HCT116 (cell line): ENCODE measurements around the gene SYNE1. TPM values are rescaled to one million over a fixed set of nuclear protein-coding genes. Genes with fewer than 3 reads are reported as not detected.

Source experiments
- ATAC-seq: fragments of 200-7000 bp; cut with Tn5 transposase; 2 replicates; pipeline ENCODE4 v1.9.1; 2020; ENCODE audit warnings: mild to moderate bottlenecking, moderate library complexity
- BruUV-seq: library from RNA; stranded (reverse); fragments of 400-500 nt; replicated peaks from 2 replicates; lab custom pipeline; 2021; lab: Mats Ljungman, UMichigan
- CTCF ChIA-PET: fragments of 300-600 bp; sonication (Branson Sonifier 250); formaldehyde crosslinking; loops from one replicate; lab custom pipeline; 2021; ENCODE audit warnings: antibody characterized with exemption; lab: Charles Lee
- POLR2A ChIA-PET: fragments of 300-600, 350-600 bp; sonication (Branson Sonifier 250); formaldehyde crosslinking; loops from one replicate; lab custom pipeline; 2021; ENCODE audit warnings: antibody characterized with exemption; lab: Charles Lee
- RAD21 ChIA-PET, 2 experiments: fragments of 300-600 bp; sonication (Branson Sonifier 250); formaldehyde crosslinking; loops; one replicate each; lab custom pipeline; 2023; ENCODE audit warnings: low total read pairs in 2 of 2; ENCODE audit not compliant: uncharacterized antibody in 2 of 2, unreplicated experiment in 2 of 2, low non-redundant PET in 1 of 2; lab: Charles Lee
- DNase-seq: peaks from one replicate; pipeline ENCODE4 v3.0.0-alpha.2; 2010; ENCODE audit warnings: low read depth, low spot score
- H2AFZ ChIP-seq: fragments of 200-600 bp; shearing (Covaris generic), sonication (generic); 2 replicates; pipeline ENCODE4 v1.6.1; 2017; ENCODE audit warnings: low read depth, mixed run types, mixed read lengths, antibody characterized with exemption, low read length; ENCODE audit not compliant: poor library complexity, severe bottlenecking
- H3K27ac ChIP-seq: 2 replicates; pipeline ENCODE4 v1.5.1; 2012; ENCODE audit warnings: low read depth, low read length
- H3K27me3 ChIP-seq: fragments of 200-600 bp; sonication (generic); 2 replicates; pipeline ENCODE4 v1.6.1; 2016; ENCODE audit warnings: mixed run types, low read length, mixed read lengths; ENCODE audit not compliant: insufficient read depth
- H3K36me3 ChIP-seq, 2 experiments: fragments of 200-500 bp in 1 of 2; fragments of 200-600 bp in 1 of 2; sonication (Bioruptor generic) in 1 of 2; sonication (generic) in 1 of 2; 2 replicates each; pipeline versions ENCODE4 v1.5.1 to v1.6.1; 2014 to 2016; ENCODE audit warnings: low read length in 2 of 2, inconsistent platforms in 1 of 2, mixed read lengths in 1 of 2, mixed run types in 1 of 2; ENCODE audit not compliant: insufficient read depth in 2 of 2, control insufficient read depth in 1 of 2
- H3K4me1 ChIP-seq, 2 experiments: fragments of 200-600 bp in 1 of 2; sonication (generic) in 1 of 2; 2 replicates each; pipeline versions ENCODE4 v1.5.1 to v1.6.1; 2012 to 2017; ENCODE audit warnings: low read length in 2 of 2, inconsistent platforms in 1 of 2, mild to moderate bottlenecking in 1 of 2, mixed read lengths in 1 of 2, mixed run types in 1 of 2, moderate library complexity in 1 of 2; ENCODE audit not compliant: insufficient read depth in 2 of 2, control insufficient read depth in 1 of 2
- H3K4me2 ChIP-seq: fragments of 200-600 bp; sonication (generic); 2 replicates; pipeline ENCODE4 v1.6.1; 2017; ENCODE audit warnings: mixed run types, low read length, mixed read lengths
- H3K4me3 ChIP-seq, 2 experiments: fragments of 200-600 bp in 1 of 2; sonication (generic) in 1 of 2; replicated peaks in 1 of 2; 2 replicates each; pipeline ENCODE4 v1.5.1; 2011 to 2016; ENCODE audit warnings: low read length in 2 of 2, control low read depth in 1 of 2, low read depth in 1 of 2, mild to moderate bottlenecking in 1 of 2, mixed read lengths in 1 of 2, mixed run types in 1 of 2
- H3K79me2 ChIP-seq: fragments of 200-600 bp; sonication (generic); 2 replicates; pipeline ENCODE4 v1.6.1; 2017; ENCODE audit warnings: mild to moderate bottlenecking, mixed run types, low read length, moderate library complexity, mixed read lengths; ENCODE audit not compliant: insufficient read depth
- H3K9ac ChIP-seq: fragments of 200-600 bp; sonication (generic); 2 replicates; pipeline ENCODE4 v1.6.1; 2016; ENCODE audit warnings: low read length, mixed read lengths
- H3K9me2 ChIP-seq: fragments of 200-600 bp; sonication (generic), shearing (Covaris generic); 2 replicates; pipeline ENCODE4 v1.6.1; 2017; ENCODE audit warnings: mixed run types, mild to moderate bottlenecking, moderate library complexity; ENCODE audit not compliant: insufficient read depth
- H3K9me3 ChIP-seq, 2 experiments: fragments of 200-500 bp in 1 of 2; fragments of 200-600 bp in 1 of 2; sonication (Bioruptor generic) in 1 of 2; sonication (generic) in 1 of 2; 2 replicates each; pipeline ENCODE4 v1.6.1; 2014 to 2017; ENCODE audit warnings: low read length in 2 of 2, mixed read lengths in 2 of 2, inconsistent platforms in 1 of 2, low read depth in 1 of 2, mild to moderate bottlenecking in 1 of 2, mixed run types in 1 of 2, moderate library complexity in 1 of 2; ENCODE audit not compliant: control insufficient read depth in 1 of 2, insufficient read depth in 1 of 2
- H4K20me1 ChIP-seq: fragments of 200-600 bp; sonication (generic), shearing (Covaris generic); 2 replicates; pipeline ENCODE4 v1.6.1; 2017; ENCODE audit warnings: mixed run types, mild to moderate bottlenecking, moderate library complexity; ENCODE audit not compliant: insufficient read depth
- CEBPB ChIP-seq: IDR thresholded peaks from 2 replicates; pipeline ENCODE4 v1.6.1; 2012; ENCODE audit warnings: low read depth
- EGR1 ChIP-seq: IDR thresholded peaks from 2 replicates; pipeline ENCODE4 v1.6.1; 2012; ENCODE audit warnings: low read depth
- ELF1 ChIP-seq: IDR thresholded peaks from 2 replicates; pipeline ENCODE4 v1.6.1; 2012; ENCODE audit warnings: low read depth, borderline replicate concordance
- EZH2phosphoT487 ChIP-seq: fragments of 200-600 bp; IDR thresholded peaks from 2 replicates; pipeline ENCODE4 v1.6.1; 2018; ENCODE audit warnings: antibody characterized with exemption, borderline replicate concordance
- JUND ChIP-seq: IDR thresholded peaks from 2 replicates; pipeline ENCODE4 v1.6.1; 2012
- SIN3A ChIP-seq: IDR thresholded peaks from 2 replicates; pipeline ENCODE4 v1.6.1; 2012; ENCODE audit warnings: low read depth
- SP1 ChIP-seq: IDR thresholded peaks from 2 replicates; pipeline ENCODE4 v1.6.1; 2012; ENCODE audit warnings: low read depth
- SRF ChIP-seq: IDR thresholded peaks from 2 replicates; pipeline ENCODE4 v1.6.1; 2012; ENCODE audit warnings: low read depth
- YY1 ChIP-seq: IDR thresholded peaks from 2 replicates; pipeline ENCODE4 v1.6.1; 2011; ENCODE audit warnings: low read length, low read depth, moderate library complexity, mild to moderate bottlenecking; ENCODE audit not compliant: insufficient replicate concordance; ENCODE audit errors: extremely low read depth
- ZNF274 ChIP-seq: fragments of 200-500 bp; sonication (Bioruptor generic); IDR thresholded peaks from 2 replicates; pipeline ENCODE4 v1.6.1; 2014; ENCODE audit warnings: mild to moderate bottlenecking, low read depth, low read length, inconsistent platforms
- intact Hi-C: fragments of 100-400 bp; cut with micrococcal nuclease; formaldehyde crosslinking; loops from 2 replicates; pipeline ENCODE4 v1.10.0; 2022
- total RNA-seq: library from RNA; stranded (reverse); gene quantifications from one replicate; pipeline ENCODE4 v1.2.1, GENCODE V29; 2021; ENCODE audit not compliant: unreplicated experiment
- TF ChIP-seq, protein P1 (sequence below): IDR thresholded peaks from 2 replicates; pipeline ENCODE4 v1.6.1; 2012
- TF ChIP-seq, protein P2 (sequence below), 3 experiments: fragments of 200-600 bp in 1 of 3; sonication (generic) in 1 of 3; IDR thresholded peaks in 2 of 3; conservative IDR thresholded peaks in 1 of 3; 2 replicates each; pipeline ENCODE4 v1.5.1; 2012 to 2017; ENCODE audit warnings: low read depth in 2 of 3, low read length in 2 of 3, antibody characterized with exemption in 1 of 3, borderline replicate concordance in 1 of 3, control low read depth in 1 of 3, mild to moderate bottlenecking in 1 of 3, mixed read lengths in 1 of 3, mixed run types in 1 of 3, moderate library complexity in 1 of 3; ENCODE audit not compliant: insufficient read depth in 1 of 3
- TF ChIP-seq, protein P3 (sequence below): IDR thresholded peaks from 2 replicates; pipeline ENCODE4 v1.6.1; 2012
- TF ChIP-seq, protein P4 (sequence below): IDR thresholded peaks from 2 replicates; pipeline ENCODE4 v1.6.1; 2011; ENCODE audit warnings: mild to moderate bottlenecking, low read length, moderate library complexity; ENCODE audit not compliant: insufficient replicate concordance; ENCODE audit errors: extremely low read depth
- TF ChIP-seq, protein P5 (sequence below): IDR thresholded peaks from 2 replicates; pipeline ENCODE4 v1.6.1; 2012; ENCODE audit warnings: low read depth

Gene SYNE1
- total RNA-seq, 1 experiment from 2014 or later: 5.4 TPM

DNA sequence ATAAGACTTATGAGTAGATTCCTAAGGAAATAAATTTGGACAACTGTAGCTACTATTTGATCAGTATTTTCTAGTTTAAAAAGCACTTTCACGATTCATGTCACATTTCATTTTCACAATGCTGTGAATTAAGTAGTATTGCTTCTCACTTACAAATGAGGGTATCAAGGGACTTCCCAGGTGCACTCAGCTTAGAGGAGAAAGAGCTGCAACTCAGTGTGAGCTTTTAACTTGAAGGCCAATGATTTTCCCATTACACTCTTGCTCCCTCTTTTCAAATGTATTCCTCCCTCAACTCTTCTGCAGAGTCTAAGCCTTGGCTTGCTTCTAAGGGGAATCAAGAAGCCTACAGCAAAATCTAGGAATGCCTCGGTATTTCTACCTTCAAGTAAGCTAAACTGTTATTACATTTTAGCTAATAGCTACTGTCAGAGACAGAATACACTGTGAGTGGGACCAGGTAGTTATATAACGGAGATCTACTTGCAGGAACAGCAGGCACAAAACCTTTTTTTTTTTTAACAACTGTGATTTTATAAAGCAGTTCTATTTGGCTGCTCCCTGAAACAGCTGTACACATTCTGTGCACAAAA is 339.0 kb downstream of the SYNE1 start:
- DNase-seq: no peak
- H3K9me3 ChIP-seq: no peaks in the 10 kb centered on the region
- H3K9ac ChIP-seq: no peak overlapping the region
- no peaks in the 10 kb centered on the region for H4K20me1 ChIP-seq
- no peaks in the 10 kb centered on the region for H3K36me3 ChIP-seq
- H3K79me2 ChIP-seq: no peaks in the 10 kb centered on the region
- intact Hi-C loops: no loop called here
- CTCF ChIA-PET: no interaction called here
- ATAC-seq: no peak
- TF ChIP-seq, protein P1, sequence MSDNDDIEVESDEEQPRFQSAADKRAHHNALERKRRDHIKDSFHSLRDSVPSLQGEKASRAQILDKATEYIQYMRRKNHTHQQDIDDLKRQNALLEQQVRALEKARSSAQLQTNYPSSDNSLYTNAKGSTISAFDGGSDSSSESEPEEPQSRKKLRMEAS: no peak
- no peak for TF ChIP-seq CEBPB
- TF ChIP-seq, protein P2, sequence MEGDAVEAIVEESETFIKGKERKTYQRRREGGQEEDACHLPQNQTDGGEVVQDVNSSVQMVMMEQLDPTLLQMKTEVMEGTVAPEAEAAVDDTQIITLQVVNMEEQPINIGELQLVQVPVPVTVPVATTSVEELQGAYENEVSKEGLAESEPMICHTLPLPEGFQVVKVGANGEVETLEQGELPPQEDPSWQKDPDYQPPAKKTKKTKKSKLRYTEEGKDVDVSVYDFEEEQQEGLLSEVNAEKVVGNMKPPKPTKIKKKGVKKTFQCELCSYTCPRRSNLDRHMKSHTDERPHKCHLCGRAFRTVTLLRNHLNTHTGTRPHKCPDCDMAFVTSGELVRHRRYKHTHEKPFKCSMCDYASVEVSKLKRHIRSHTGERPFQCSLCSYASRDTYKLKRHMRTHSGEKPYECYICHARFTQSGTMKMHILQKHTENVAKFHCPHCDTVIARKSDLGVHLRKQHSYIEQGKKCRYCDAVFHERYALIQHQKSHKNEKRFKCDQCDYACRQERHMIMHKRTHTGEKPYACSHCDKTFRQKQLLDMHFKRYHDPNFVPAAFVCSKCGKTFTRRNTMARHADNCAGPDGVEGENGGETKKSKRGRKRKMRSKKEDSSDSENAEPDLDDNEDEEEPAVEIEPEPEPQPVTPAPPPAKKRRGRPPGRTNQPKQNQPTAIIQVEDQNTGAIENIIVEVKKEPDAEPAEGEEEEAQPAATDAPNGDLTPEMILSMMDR (IDR thresholded peaks at IDR 0.05 in 2 of 3, conservative IDR thresholded peaks at IDR 0.05 in 1 of 3; ENCODE audit: borderline replicate concordance in 1 of 3, insufficient read depth in 1 of 3, low read depth in 2 of 3, low read length in 2 of 3): no peak
- no peak for TF ChIP-seq SRF
- TF ChIP-seq, protein P3, sequence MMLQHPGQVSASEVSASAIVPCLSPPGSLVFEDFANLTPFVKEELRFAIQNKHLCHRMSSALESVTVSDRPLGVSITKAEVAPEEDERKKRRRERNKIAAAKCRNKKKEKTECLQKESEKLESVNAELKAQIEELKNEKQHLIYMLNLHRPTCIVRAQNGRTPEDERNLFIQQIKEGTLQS: no peak
- TF ChIP-seq SP1: no peak
- TF ChIP-seq ELF1: no peak
- no peak for TF ChIP-seq ZNF274
- no peak for TF ChIP-seq JUND
- TF ChIP-seq YY1: no peak
- TF ChIP-seq, protein P4, sequence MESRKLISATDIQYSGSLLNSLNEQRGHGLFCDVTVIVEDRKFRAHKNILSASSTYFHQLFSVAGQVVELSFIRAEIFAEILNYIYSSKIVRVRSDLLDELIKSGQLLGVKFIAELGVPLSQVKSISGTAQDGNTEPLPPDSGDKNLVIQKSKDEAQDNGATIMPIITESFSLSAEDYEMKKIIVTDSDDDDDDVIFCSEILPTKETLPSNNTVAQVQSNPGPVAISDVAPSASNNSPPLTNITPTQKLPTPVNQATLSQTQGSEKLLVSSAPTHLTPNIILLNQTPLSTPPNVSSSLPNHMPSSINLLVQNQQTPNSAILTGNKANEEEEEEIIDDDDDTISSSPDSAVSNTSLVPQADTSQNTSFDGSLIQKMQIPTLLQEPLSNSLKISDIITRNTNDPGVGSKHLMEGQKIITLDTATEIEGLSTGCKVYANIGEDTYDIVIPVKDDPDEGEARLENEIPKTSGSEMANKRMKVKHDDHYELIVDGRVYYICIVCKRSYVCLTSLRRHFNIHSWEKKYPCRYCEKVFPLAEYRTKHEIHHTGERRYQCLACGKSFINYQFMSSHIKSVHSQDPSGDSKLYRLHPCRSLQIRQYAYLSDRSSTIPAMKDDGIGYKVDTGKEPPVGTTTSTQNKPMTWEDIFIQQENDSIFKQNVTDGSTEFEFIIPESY: no peak
- no peak for TF ChIP-seq EGR1
- no peak for TF ChIP-seq SIN3A
- TF ChIP-seq, protein P5, sequence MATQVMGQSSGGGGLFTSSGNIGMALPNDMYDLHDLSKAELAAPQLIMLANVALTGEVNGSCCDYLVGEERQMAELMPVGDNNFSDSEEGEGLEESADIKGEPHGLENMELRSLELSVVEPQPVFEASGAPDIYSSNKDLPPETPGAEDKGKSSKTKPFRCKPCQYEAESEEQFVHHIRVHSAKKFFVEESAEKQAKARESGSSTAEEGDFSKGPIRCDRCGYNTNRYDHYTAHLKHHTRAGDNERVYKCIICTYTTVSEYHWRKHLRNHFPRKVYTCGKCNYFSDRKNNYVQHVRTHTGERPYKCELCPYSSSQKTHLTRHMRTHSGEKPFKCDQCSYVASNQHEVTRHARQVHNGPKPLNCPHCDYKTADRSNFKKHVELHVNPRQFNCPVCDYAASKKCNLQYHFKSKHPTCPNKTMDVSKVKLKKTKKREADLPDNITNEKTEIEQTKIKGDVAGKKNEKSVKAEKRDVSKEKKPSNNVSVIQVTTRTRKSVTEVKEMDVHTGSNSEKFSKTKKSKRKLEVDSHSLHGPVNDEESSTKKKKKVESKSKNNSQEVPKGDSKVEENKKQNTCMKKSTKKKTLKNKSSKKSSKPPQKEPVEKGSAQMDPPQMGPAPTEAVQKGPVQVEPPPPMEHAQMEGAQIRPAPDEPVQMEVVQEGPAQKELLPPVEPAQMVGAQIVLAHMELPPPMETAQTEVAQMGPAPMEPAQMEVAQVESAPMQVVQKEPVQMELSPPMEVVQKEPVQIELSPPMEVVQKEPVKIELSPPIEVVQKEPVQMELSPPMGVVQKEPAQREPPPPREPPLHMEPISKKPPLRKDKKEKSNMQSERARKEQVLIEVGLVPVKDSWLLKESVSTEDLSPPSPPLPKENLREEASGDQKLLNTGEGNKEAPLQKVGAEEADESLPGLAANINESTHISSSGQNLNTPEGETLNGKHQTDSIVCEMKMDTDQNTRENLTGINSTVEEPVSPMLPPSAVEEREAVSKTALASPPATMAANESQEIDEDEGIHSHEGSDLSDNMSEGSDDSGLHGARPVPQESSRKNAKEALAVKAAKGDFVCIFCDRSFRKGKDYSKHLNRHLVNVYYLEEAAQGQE: no peak
- TF ChIP-seq EZH2phosphoT487: no peak
- no peak overlapping the region for H3K4me3 ChIP-seq
- peaks cover 0 to 11% of the 10 kb centered on the region in 2 experiments; a peak in 3 of 4 replicates for H3K4me1 ChIP-seq
- POLR2A ChIA-PET: no interaction called here
- no peak overlapping the region for H3K4me2 ChIP-seq
- H2AFZ ChIP-seq: no peak overlapping the region
- RAD21 ChIA-PET: no interaction called here
- no peak overlapping the region for H3K27ac ChIP-seq
- no peaks in the 10 kb centered on the region for H3K27me3 ChIP-seq
- BruUV-seq: no TSS peak
- no peaks in the 10 kb centered on the region for H3K9me2 ChIP-seq
